ENCODE results near the gene U2AF2.

DNA sequence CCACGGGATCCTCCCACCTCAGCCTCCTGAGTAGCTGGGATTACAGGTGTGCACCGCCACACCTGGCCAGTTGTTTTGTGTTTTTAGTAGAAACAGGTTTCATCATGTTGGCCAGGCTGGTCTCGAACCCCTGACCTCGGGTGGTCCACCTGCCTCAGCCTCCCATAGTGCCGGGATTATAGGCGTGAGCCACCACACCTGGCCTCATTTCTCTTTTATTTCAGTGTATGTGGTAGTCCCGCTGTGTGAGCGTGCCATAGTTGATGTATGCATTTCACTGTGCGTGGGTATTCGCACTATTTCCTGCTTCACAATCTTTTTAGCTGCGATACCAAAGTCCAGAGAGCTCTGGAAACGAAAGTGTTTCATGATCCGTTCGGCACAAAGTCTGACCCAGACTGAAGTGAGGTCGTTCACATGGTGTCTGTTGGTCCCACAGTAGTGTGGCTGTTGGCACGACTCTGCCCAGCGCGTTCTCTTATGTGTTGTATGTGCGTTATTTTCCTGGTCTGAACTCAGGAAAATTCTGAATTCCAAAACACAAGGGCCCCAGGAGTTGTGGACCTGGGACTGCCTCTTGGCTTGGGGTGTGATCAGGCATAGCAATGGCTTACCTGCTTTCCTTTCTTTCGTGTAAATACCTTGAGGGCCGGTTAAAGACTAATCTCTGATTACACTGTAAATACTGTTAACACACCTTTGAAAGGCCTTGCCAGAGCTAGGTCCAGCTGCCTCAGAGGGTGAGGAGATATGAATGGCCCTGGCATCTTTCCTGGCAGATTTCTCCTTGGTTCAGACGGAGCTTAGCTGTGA is 28.8 kb downstream of the U2AF2 start:
- TF ChIP-seq CTCF (IDR thresholded peaks at IDR 0.05) (no peak), POLR2A (IDR thresholded peaks at IDR 0.05) (peak; percentile 43)
